ENCODE results near the gene VSTM1. TPM values are rescaled to one million over a fixed set of nuclear protein-coding genes. Genes with fewer than 3 reads are reported as not detected.

VSTM1 gene
- polyA plus RNA-seq (2013, experiment 1 of 4) = not detected
- not detected for polyA plus RNA-seq (2013, experiment 2 of 4)
- not detected for polyA plus RNA-seq (2013, experiment 3 of 4)
- polyA plus RNA-seq (2013, experiment 4 of 4) = not detected

GRCh38 chr19:54063350-54064116, at the start of gene VSTM1:
TSS of gene VSTM1 (minus strand) at chr19:54063897. CDS start at chr19:54063777, 120 bp downstream.
- Histone ChIP-seq H3K27ac (ENCODE audit: insufficient read depth, low read depth, low read length, poor library complexity, severe bottlenecking) (no peak within 1 kb of the TSS), H3K4me3 (ENCODE audit: insufficient read depth, low read depth, low read length) (no peak within 1 kb of the TSS), H3K36me3 (ENCODE audit: control insufficient read depth, insufficient read depth, low read length) (no peaks in the 10 kb centered on the region), H3K9me3 (ENCODE audit: control insufficient read depth, low read length) (no peaks in the 10 kb centered on the region), H3K4me1 (ENCODE audit: control insufficient read depth, insufficient read depth, low read length) (no peaks in the 10 kb centered on the region), H3K27me3 (ENCODE audit: control insufficient read depth, insufficient read depth, low read length, poor library complexity, severe bottlenecking) (no peaks in the 10 kb centered on the region)
- 91 to 93% methylated on average over 34 of the region's 34 CpGs for WGBS, 2 experiments

- peaks cover 37% of the 10 kb centered on the region for H3K36me3 ChIP-seq (ENCODE audit: control insufficient read depth, insufficient read depth, low read length)
- 88 to 90% methylated on average over 5 to 6 of the region's 6 CpGs for WGBS, 2 experiments
- H3K27me3 ChIP-seq (ENCODE audit: control insufficient read depth, insufficient read depth, low read length, poor library complexity, severe bottlenecking) = no peaks in the 10 kb centered on the region
- H3K4me1 ChIP-seq (ENCODE audit: control insufficient read depth, insufficient read depth, low read length) = peaks cover 8% of the 10 kb centered on the region
- H3K4me3 ChIP-seq (ENCODE audit: insufficient read depth, low read depth, low read length) = no peak overlapping the region
- no peaks in the 10 kb centered on the region for H3K9me3 ChIP-seq (ENCODE audit: control insufficient read depth, low read length)
- H3K27ac ChIP-seq (ENCODE audit: insufficient read depth, low read depth, low read length, poor library complexity, severe bottlenecking) = no peak overlapping the region
These were observed 46.0 kb upstream of the VSTM1 start for GRCh38 chr19:54109651-54110050.

GRCh38 chr19:54108496-54108895, 44.8 kb upstream of the VSTM1 start:
- 94 to 97% methylated on average over 6 to 7 of the region's 7 CpGs for WGBS, 2 experiments
- Histone ChIP-seq H3K27ac (ENCODE audit: insufficient read depth, low read depth, low read length, poor library complexity, severe bottlenecking) (no peak overlapping the region), H3K36me3 (ENCODE audit: control insufficient read depth, insufficient read depth, low read length) (peaks cover 37% of the 10 kb centered on the region), H3K9me3 (ENCODE audit: control insufficient read depth, low read length) (no peaks in the 10 kb centered on the region), H3K27me3 (ENCODE audit: control insufficient read depth, insufficient read depth, low read length, poor library complexity, severe bottlenecking) (no peaks in the 10 kb centered on the region), H3K4me3 (ENCODE audit: insufficient read depth, low read depth, low read length) (no peak overlapping the region), H3K4me1 (ENCODE audit: control insufficient read depth, insufficient read depth, low read length) (no peaks in the 10 kb centered on the region)

- no peaks in the 10 kb centered on the region for H3K9me3 ChIP-seq (ENCODE audit: control insufficient read depth, low read length)
- peaks cover 37% of the 10 kb centered on the region for H3K36me3 ChIP-seq (ENCODE audit: control insufficient read depth, insufficient read depth, low read length)
- 92% methylated on average over 20 to 21 of the region's 21 CpGs for WGBS, 2 experiments
These were observed 44.3 kb upstream of the VSTM1 start for GRCh38 chr19:54107876-54108490.

GRCh38 chr19:54106716-54107115, 43.0 kb upstream of the VSTM1 start:
- Histone ChIP-seq H3K27me3 (ENCODE audit: control insufficient read depth, insufficient read depth, low read length, poor library complexity, severe bottlenecking) (no peaks in the 10 kb centered on the region), H3K4me3 (ENCODE audit: insufficient read depth, low read depth, low read length) (no peak overlapping the region), H3K36me3 (ENCODE audit: control insufficient read depth, insufficient read depth, low read length) (peaks cover 34% of the 10 kb centered on the region), H3K9me3 (ENCODE audit: control insufficient read depth, low read length) (no peaks in the 10 kb centered on the region), H3K4me1 (ENCODE audit: control insufficient read depth, insufficient read depth, low read length) (no peaks in the 10 kb centered on the region), H3K27ac (ENCODE audit: insufficient read depth, low read depth, low read length, poor library complexity, severe bottlenecking) (no peak overlapping the region)
- 92 to 93% methylated on average over 15 of the region's 15 CpGs for WGBS, 2 experiments

More at GRCh38 chr19:54107876-54108490, 44.3 kb upstream of the VSTM1 start:
- Histone ChIP-seq H3K4me1 (ENCODE audit: control insufficient read depth, insufficient read depth, low read length) (no peaks in the 10 kb centered on the region), H3K27ac (ENCODE audit: insufficient read depth, low read depth, low read length, poor library complexity, severe bottlenecking) (no peak overlapping the region), H3K27me3 (ENCODE audit: control insufficient read depth, insufficient read depth, low read length, poor library complexity, severe bottlenecking) (no peaks in the 10 kb centered on the region), H3K4me3 (ENCODE audit: insufficient read depth, low read depth, low read length) (no peak overlapping the region)

GRCh38 chr19:54105796-54106195, 42.1 kb upstream of the VSTM1 start:
- Histone ChIP-seq H3K4me3 (ENCODE audit: insufficient read depth, low read depth, low read length) (no peak overlapping the region), H3K27ac (ENCODE audit: insufficient read depth, low read depth, low read length, poor library complexity, severe bottlenecking) (no peak overlapping the region), H3K36me3 (ENCODE audit: control insufficient read depth, insufficient read depth, low read length) (peaks cover 32% of the 10 kb centered on the region), H3K9me3 (ENCODE audit: control insufficient read depth, low read length) (no peaks in the 10 kb centered on the region), H3K4me1 (ENCODE audit: control insufficient read depth, insufficient read depth, low read length) (no peaks in the 10 kb centered on the region), H3K27me3 (ENCODE audit: control insufficient read depth, insufficient read depth, low read length, poor library complexity, severe bottlenecking) (no peaks in the 10 kb centered on the region)
- 92 to 93% methylated on average over 10 of the region's 10 CpGs for WGBS, 2 experiments

GRCh38 chr19:54104998-54105715, 41.5 kb upstream of the VSTM1 start:
- Histone ChIP-seq H3K4me3 (ENCODE audit: insufficient read depth, low read depth, low read length) (no peak overlapping the region), H3K27ac (ENCODE audit: insufficient read depth, low read depth, low read length, poor library complexity, severe bottlenecking) (no peak overlapping the region), H3K4me1 (ENCODE audit: control insufficient read depth, insufficient read depth, low read length) (no peaks in the 10 kb centered on the region), H3K27me3 (ENCODE audit: control insufficient read depth, insufficient read depth, low read length, poor library complexity, severe bottlenecking) (no peaks in the 10 kb centered on the region), H3K9me3 (ENCODE audit: control insufficient read depth, low read length) (no peaks in the 10 kb centered on the region), H3K36me3 (ENCODE audit: control insufficient read depth, insufficient read depth, low read length) (peaks cover 28% of the 10 kb centered on the region)
- 93 to 96% methylated on average over 11 of the region's 11 CpGs for WGBS, 2 experiments

- no peak within 1 kb of the TSS for H3K27ac ChIP-seq (ENCODE audit: insufficient read depth, low read depth, low read length, poor library complexity, severe bottlenecking)
- peak within 1 kb of the TSS; percentile 98 for H3K4me3 ChIP-seq (ENCODE audit: insufficient read depth, low read depth, low read length)
These were observed 38.9 kb upstream of the VSTM1 start, which contains the start of gene NDUFA3 for GRCh38 chr19:54102421-54103169. TSS of gene NDUFA3 (plus strand) at chr19:54102855. CDS start at chr19:54102879, 24 bp downstream.

GRCh38 chr19:54100561-54100960, 36.9 kb upstream of the VSTM1 start, which contains the start of gene OSCAR:
TSS of gene OSCAR (minus strand) at chr19:54100803. CDS start at chr19:54100792, 11 bp downstream.
- Histone ChIP-seq H3K9me3 (ENCODE audit: control insufficient read depth, low read length) (no peaks in the 10 kb centered on the region), H3K4me1 (ENCODE audit: control insufficient read depth, insufficient read depth, low read length) (peaks cover 2% of the 10 kb centered on the region), H3K27ac (ENCODE audit: insufficient read depth, low read depth, low read length, poor library complexity, severe bottlenecking) (no peak within 1 kb of the TSS), H3K36me3 (ENCODE audit: control insufficient read depth, insufficient read depth, low read length) (peaks cover 1% of the 10 kb centered on the region), H3K27me3 (ENCODE audit: control insufficient read depth, insufficient read depth, low read length, poor library complexity, severe bottlenecking) (peaks cover 23% of the 10 kb centered on the region), H3K4me3 (ENCODE audit: insufficient read depth, low read depth, low read length) (no peak within 1 kb of the TSS)
- 88% methylated on average over 5 of the region's 5 CpGs for WGBS, 2 experiments

More at GRCh38 chr19:54102421-54103169, 38.9 kb upstream of the VSTM1 start, which contains the start of gene NDUFA3:
- no peaks in the 10 kb centered on the region for H3K9me3 ChIP-seq (ENCODE audit: control insufficient read depth, low read length)
- H3K4me1 ChIP-seq (ENCODE audit: control insufficient read depth, insufficient read depth, low read length) = no peaks in the 10 kb centered on the region
- H3K36me3 ChIP-seq (ENCODE audit: control insufficient read depth, insufficient read depth, low read length) = peaks cover 9% of the 10 kb centered on the region
- H3K27me3 ChIP-seq (ENCODE audit: control insufficient read depth, insufficient read depth, low read length, poor library complexity, severe bottlenecking) = peaks cover 3% of the 10 kb centered on the region
- 6% methylated on average over 54 of the region's 54 CpGs for WGBS, 2 experiments

Measured in ectodermal cell (in vitro differentiated cells).